GM12878 (cell line): ENCODE measurements around the gene SCRT2. TPM values are rescaled to one million over a fixed set of nuclear protein-coding genes. Genes with fewer than 3 reads are reported as not detected.

ENCODE experiments used
- ATAC-seq: fragments of 200-7000 bp; cut with Tn5 transposase; 3 replicates; pipeline ENCODE4 v1.9.1; 2020; ENCODE audit warnings: mild to moderate bottlenecking, moderate library complexity
- BruUV-seq: library from RNA; stranded (reverse); fragments of 400-500 nt; replicated peaks from 2 replicates; lab custom pipeline; 2021; lab: Mats Ljungman, UMichigan
- CTCF ChIA-PET: fragments of 300-600 bp; sonication (Branson Sonifier 250); formaldehyde crosslinking; extraction: SDS; loops from one replicate; lab custom pipeline; 2021; ENCODE audit warnings: inconsistent platforms; lab: Yijun Ruan, JAX
- POLR2A ChIA-PET: fragments of 350-600 bp; formaldehyde crosslinking; extraction: SDS; loops from one replicate; lab custom pipeline; 2021; ENCODE audit warnings: inconsistent platforms; lab: Charles Lee
- RAD21 ChIA-PET: fragments of 300-600 bp; sonication (Branson Sonifier 250); formaldehyde crosslinking; loops from one replicate; lab custom pipeline; 2023; ENCODE audit warnings: antibody characterized with exemption; ENCODE audit not compliant: unreplicated experiment; lab: Charles Lee
- SMC1A ChIA-PET: fragments of 300-600 bp; sonication (Branson Sonifier 250); formaldehyde crosslinking; loops from one replicate; lab custom pipeline; 2023; ENCODE audit not compliant: unreplicated experiment, uncharacterized antibody; lab: Charles Lee
- DNase-seq: peaks from one replicate; pipeline ENCODE4 v3.0.0-alpha.2; 2011; ENCODE audit warnings: low read depth, low spot score
- FAIRE-seq: peaks from 3 replicates; lab custom pipeline; 2011; peaks lifted over from hg19 to GRCh38; lab: Jason Lieb, UNC
- H2AFZ ChIP-seq: 2 replicates; pipeline ENCODE4 v1.6.0; 2011; ENCODE audit warnings: low read depth, low read length, control low read depth; ENCODE audit not compliant: control insufficient read depth
- H3K27ac ChIP-seq: 2 replicates; pipeline ENCODE4 v1.5.1; 2011; ENCODE audit warnings: control low read depth; ENCODE audit not compliant: control insufficient read depth, insufficient read depth
- H3K27me3 ChIP-seq, 2 experiments: replicated peaks in 1 of 2; 2 replicates each; pipeline versions ENCODE4 v1.6.0 to v1.6.1; 2011; ENCODE audit warnings: low read length in 1 of 2; ENCODE audit not compliant: control insufficient read depth in 2 of 2, insufficient read depth in 2 of 2
- H3K36me3 ChIP-seq, 2 experiments: 2 replicates each; pipeline ENCODE4 v1.5.1; 2011; ENCODE audit warnings: low read length in 1 of 2; ENCODE audit not compliant: control insufficient read depth in 2 of 2, insufficient read depth in 2 of 2
- H3K4me1 ChIP-seq: 2 replicates; pipeline ENCODE4 v1.6.1; 2011; ENCODE audit warnings: mild to moderate bottlenecking, low read length, moderate library complexity, mixed read lengths; ENCODE audit not compliant: control insufficient read depth, insufficient read depth
- H3K4me2 ChIP-seq: 2 replicates; pipeline ENCODE4 v1.6.0; 2011; ENCODE audit warnings: control low read depth; ENCODE audit not compliant: control insufficient read depth, insufficient read depth
- H3K4me3 ChIP-seq: fragments of 200-600 bp; sonication (generic); 2 replicates; pipeline ENCODE4 v1.5.1; 2016
- H3K79me2 ChIP-seq: 2 replicates; pipeline ENCODE4 v1.6.0; 2011; ENCODE audit warnings: low read length; ENCODE audit not compliant: control insufficient read depth, insufficient read depth
- H3K9ac ChIP-seq: 2 replicates; pipeline ENCODE4 v1.8.0; 2011; ENCODE audit warnings: low read length, control low read depth, mixed read lengths; ENCODE audit not compliant: control insufficient read depth, insufficient read depth
- H3K9me3 ChIP-seq: replicated peaks from 3 replicates; pipeline ENCODE4 v1.5.1; 2011; ENCODE audit warnings: mild to moderate bottlenecking, low read length; ENCODE audit not compliant: control insufficient read depth, insufficient read depth
- H4K20me1 ChIP-seq: 2 replicates; pipeline ENCODE4 v1.6.0; 2011; ENCODE audit not compliant: control insufficient read depth, insufficient read depth
- DPF2 ChIP-seq: fragments of 450-650 bp; IDR thresholded peaks from 2 replicates; pipeline ENCODE4 v1.6.1; 2017; ENCODE audit warnings: mild to moderate bottlenecking
- JUND ChIP-seq: IDR thresholded peaks from 2 replicates; pipeline ENCODE4 v1.6.1; 2012; ENCODE audit warnings: low read depth, mild to moderate bottlenecking, low read length, improper control_type of control experiment, moderate library complexity
- POLR2A ChIP-seq: IDR thresholded peaks from 2 replicates; pipeline ENCODE4 v1.6.1; 2011; ENCODE audit warnings: low read depth, mild to moderate bottlenecking, low read length
- POLR2AphosphoS2 ChIP-seq: IDR thresholded peaks from 2 replicates; pipeline ENCODE4 v1.6.1; 2011; ENCODE audit warnings: low read depth, mild to moderate bottlenecking, low read length, improper control_type of control experiment, moderate library complexity
- SMC3 ChIP-seq: IDR thresholded peaks from 2 replicates; pipeline ENCODE4 v1.6.1; 2011; ENCODE audit warnings: low read length, improper control_type of control experiment, borderline replicate concordance
- SP1 ChIP-seq: IDR thresholded peaks from one replicate; pipeline ENCODE4 v1.6.1; 2011; ENCODE audit warnings: low read depth, low read length
- SREBF1 ChIP-seq: IDR thresholded peaks from 2 replicates; pipeline ENCODE4 v1.6.1; 2012; ENCODE audit warnings: mild to moderate bottlenecking, low read length
- STAT3 ChIP-seq: IDR thresholded peaks from 2 replicates; pipeline ENCODE4 v1.6.1; 2011; ENCODE audit warnings: low read depth, low read length, improper control_type of control experiment
- WGBS: methylation state at CpG from one replicate; pipeline ENCODE4 v1.1.6; 2016; ENCODE audit warnings: low lambda C conversion rate; ENCODE audit not compliant: insufficient replicate concordance, insufficient coverage; ENCODE audit errors: missing lambda C conversion rate; 5-methylcytosine and 5-hydroxymethylcytosine counted together
- in situ Hi-C: fragments of 300-500 bp; cut with MboI; formaldehyde crosslinking; loops from 9 replicates; pipeline ENCODE4 v1.14.3; 2018; ENCODE audit warnings: mixed read lengths
- intact Hi-C: fragments of 100-400 bp; cut with micrococcal nuclease; formaldehyde crosslinking; loops from one replicate; pipeline ENCODE4 v1.14.2; 2022; ENCODE audit not compliant: unreplicated experiment
- polyA plus RNA-seq, 11 experiments: library from polyadenylated mRNA; depleted of rRNA in 4 of 11; unstranded in 6 of 11; stranded (reverse) in 5 of 11; fragments of >200 nt; fragmentation: Nextera tagmentation in 4 of 11; fragmentation: Illumina TruSeq in 1 of 11; extraction: Ambion mirVana in 4 of 11; extraction: Trizol in 1 of 11; gene quantifications; 1 replicate in 1 of 11; 2 replicates in 10 of 11; pipeline versions ENCODE4 v1.2.1 to v1.2.3, GENCODE V29; 2011 to 2016; ENCODE audit warnings: inconsistent platforms in 2 of 11, missing spikeins in 2 of 11, low read depth in 1 of 11
- total RNA-seq, 4 experiments: library from RNA; depleted of rRNA in 3 of 4; stranded (reverse); fragments of >200 nt in 3 of 4; fragmentation: Illumina TruSeq in 1 of 4; extraction: Trizol in 1 of 4; gene quantifications; 2 replicates each; pipeline versions ENCODE4 v1.2.1 to v1.2.3, GENCODE V29; 2013 to 2021
- TF ChIP-seq, protein P1 (sequence below): fragments of 450-650 bp; IDR thresholded peaks from 2 replicates; pipeline ENCODE4 v1.6.1; 2017; ENCODE audit warnings: borderline replicate concordance

Gene SCRT2
- total and polyA plus RNA-seq, 10 of the 15 experiments (the other 5 are each of a cell fraction or from before 2014, with no cell fraction given): not detected

DNA sequence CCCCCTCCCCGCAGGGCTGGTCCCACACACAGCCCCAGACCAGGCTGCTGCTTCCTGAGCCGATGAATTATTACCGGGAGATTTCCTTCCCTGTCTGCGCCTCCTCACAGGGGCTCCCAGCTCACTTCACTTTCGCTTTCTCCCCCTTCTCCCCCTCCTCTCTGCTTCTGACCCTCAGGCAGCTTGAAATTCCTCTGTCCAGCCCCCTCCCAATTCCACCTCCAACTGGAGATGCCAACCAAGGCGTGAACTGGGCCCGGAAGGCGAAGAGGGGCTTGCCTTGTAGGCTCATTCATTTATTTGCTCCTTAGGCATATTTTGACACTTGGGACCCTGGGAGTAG, 63.8 kb downstream of the SCRT2 start:
- H3K36me3 ChIP-seq: no peaks in the 10 kb centered on the region
- peaks cover 6% of the 10 kb centered on the region for H3K4me1 ChIP-seq
- no TSS peak for BruUV-seq
- CTCF ChIA-PET: interaction anchor here (1.0 kb wide), 1 partner anchor 33 kb away, joined by 3 read pairs; no protein-coding TSS in a partner anchor
- RAD21 ChIA-PET: no interaction called here
- no peak overlapping the region for H3K4me3 ChIP-seq
- in situ Hi-C loops (no loop called here), intact Hi-C loops (no loop called here)
- 48% methylated on average over 8 of the region's 8 CpGs for WGBS
- ATAC-seq: no peak
- POLR2A ChIA-PET: no interaction called here
- no peak for FAIRE-seq
- H2AFZ ChIP-seq: no peak overlapping the region
- no peak overlapping the region for H3K27ac ChIP-seq
- SMC1A ChIA-PET: no interaction called here
- H3K79me2 ChIP-seq: no peaks in the 10 kb centered on the region
- H3K9ac ChIP-seq: no peak overlapping the region
- no peaks in the 10 kb centered on the region for H4K20me1 ChIP-seq
- H3K27me3 ChIP-seq: peaks cover 14 to 26% of the 10 kb centered on the region in 2 experiments
- DNase-seq: no peak
- TF ChIP-seq, protein P1, sequence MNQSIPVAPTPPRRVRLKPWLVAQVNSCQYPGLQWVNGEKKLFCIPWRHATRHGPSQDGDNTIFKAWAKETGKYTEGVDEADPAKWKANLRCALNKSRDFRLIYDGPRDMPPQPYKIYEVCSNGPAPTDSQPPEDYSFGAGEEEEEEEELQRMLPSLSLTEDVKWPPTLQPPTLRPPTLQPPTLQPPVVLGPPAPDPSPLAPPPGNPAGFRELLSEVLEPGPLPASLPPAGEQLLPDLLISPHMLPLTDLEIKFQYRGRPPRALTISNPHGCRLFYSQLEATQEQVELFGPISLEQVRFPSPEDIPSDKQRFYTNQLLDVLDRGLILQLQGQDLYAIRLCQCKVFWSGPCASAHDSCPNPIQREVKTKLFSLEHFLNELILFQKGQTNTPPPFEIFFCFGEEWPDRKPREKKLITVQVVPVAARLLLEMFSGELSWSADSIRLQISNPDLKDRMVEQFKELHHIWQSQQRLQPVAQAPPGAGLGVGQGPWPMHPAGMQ: no peak
- TF ChIP-seq SP1 (no peak), POLR2A (no peak), DPF2 (no peak), SREBF1 (no peak), SMC3 (no peak), STAT3 (no peak), JUND (no peak), POLR2AphosphoS2 (no peak)
- TF ChIP-seq, all 136 proteins: peak for 0
- H3K9me3 ChIP-seq: no peaks in the 10 kb centered on the region; the same call in 2 of the 3 replicates
- no peak overlapping the region for H3K4me2 ChIP-seq

Other genes with a start within 250 kb of the SCRT2 start
- gene TBC1D20, start 213.3 kb downstream of the SCRT2 start, total RNA-seq (2014; rRNA removed): 15.0 and 15.1 TPM in 2 replicates
- gene TBC1D20, start 213.3 kb downstream of the SCRT2 start, total RNA-seq (2014; rRNA removed; fragmentation: Illumina TruSeq; extraction: Trizol): 9.3 and 9.7 TPM in 2 replicates
- 12.8 and 13.2 TPM in 2 replicates for gene TBC1D20, start 213.3 kb downstream of the SCRT2 start, total RNA-seq (2021)
- 12.9 and 16.7 TPM in 2 replicates for gene TBC1D20, start 213.3 kb downstream of the SCRT2 start, polyA plus RNA-seq (2011; rRNA removed)
- gene TBC1D20, start 213.3 kb downstream of the SCRT2 start, polyA plus RNA-seq (2014; fragmentation: Illumina TruSeq; extraction: Trizol): 15.2 TPM in 2 replicates
- gene TBC1D20, start 213.3 kb downstream of the SCRT2 start, polyA plus RNA-seq (2014; fragmentation: Nextera tagmentation; extraction: Ambion mirVana): 1 to 10 TPM; 4.3 to 6.8 TPM
- 16.8 and 17.9 TPM in 2 replicates for gene TBC1D20, start 213.3 kb downstream of the SCRT2 start, polyA plus RNA-seq (2014; rRNA removed)
- gene TBC1D20, start 213.3 kb downstream of the SCRT2 start, polyA plus RNA-seq (2016; fragmentation: Nextera tagmentation; extraction: Ambion mirVana): 1 to 10 TPM; 8.4 to 9.7 TPM
- 96.2 and 103 TPM in 2 replicates for gene CSNK2A1, start 132.0 kb downstream of the SCRT2 start, total RNA-seq (2014; rRNA removed)
- 141 and 143 TPM in 2 replicates for gene CSNK2A1, start 132.0 kb downstream of the SCRT2 start, total RNA-seq (2014; rRNA removed; fragmentation: Illumina TruSeq; extraction: Trizol)
- gene CSNK2A1, start 132.0 kb downstream of the SCRT2 start, total RNA-seq (2021): 124 and 135 TPM in 2 replicates
- gene CSNK2A1, start 132.0 kb downstream of the SCRT2 start, polyA plus RNA-seq (2011; rRNA removed): 119 and 125 TPM in 2 replicates
- gene CSNK2A1, start 132.0 kb downstream of the SCRT2 start, polyA plus RNA-seq (2014; fragmentation: Illumina TruSeq; extraction: Trizol): 199 and 233 TPM in 2 replicates
- gene CSNK2A1, start 132.0 kb downstream of the SCRT2 start, polyA plus RNA-seq (2014; fragmentation: Nextera tagmentation; extraction: Ambion mirVana): 10 to 100 TPM; 47.6 to 56.5 TPM
- gene CSNK2A1, start 132.0 kb downstream of the SCRT2 start, polyA plus RNA-seq (2014; rRNA removed): 75.4 and 78.6 TPM in 2 replicates
- 10 to 100 TPM; 93.8 TPM for gene CSNK2A1, start 132.0 kb downstream of the SCRT2 start, polyA plus RNA-seq (2016; fragmentation: Nextera tagmentation; extraction: Ambion mirVana)
- not detected in 2 replicates for gene TCF15, start 65.5 kb downstream of the SCRT2 start, total RNA-seq (2014; rRNA removed)
- gene TCF15, start 65.5 kb downstream of the SCRT2 start, total RNA-seq (2014; rRNA removed; fragmentation: Illumina TruSeq; extraction: Trizol): not detected in 2 replicates
- gene TCF15, start 65.5 kb downstream of the SCRT2 start, total RNA-seq (2021): not detected in 2 replicates
- 0.08 TPM in 1 of 2 replicates, not detected in the other for gene TCF15, start 65.5 kb downstream of the SCRT2 start, polyA plus RNA-seq (2011; rRNA removed)
- not detected in 2 replicates for gene TCF15, start 65.5 kb downstream of the SCRT2 start, polyA plus RNA-seq (2014; fragmentation: Illumina TruSeq; extraction: Trizol)
- not detected for gene TCF15, start 65.5 kb downstream of the SCRT2 start, polyA plus RNA-seq (2014; fragmentation: Nextera tagmentation; extraction: Ambion mirVana)
- gene TCF15, start 65.5 kb downstream of the SCRT2 start, polyA plus RNA-seq (2014; rRNA removed): not detected in 2 replicates
- not detected for gene TCF15, start 65.5 kb downstream of the SCRT2 start, polyA plus RNA-seq (2016; fragmentation: Nextera tagmentation; extraction: Ambion mirVana)
- 19.3 and 20.5 TPM in 2 replicates for gene SRXN1, start 22.6 kb downstream of the SCRT2 start, total RNA-seq (2014; rRNA removed)
- gene SRXN1, start 22.6 kb downstream of the SCRT2 start, total RNA-seq (2014; rRNA removed; fragmentation: Illumina TruSeq; extraction: Trizol): 14.4 and 14.8 TPM in 2 replicates
- 15.8 and 16.0 TPM in 2 replicates for gene SRXN1, start 22.6 kb downstream of the SCRT2 start, total RNA-seq (2021)
- 17.6 and 17.8 TPM in 2 replicates for gene SRXN1, start 22.6 kb downstream of the SCRT2 start, polyA plus RNA-seq (2011; rRNA removed)
- 19.3 and 19.6 TPM in 2 replicates for gene SRXN1, start 22.6 kb downstream of the SCRT2 start, polyA plus RNA-seq (2014; fragmentation: Illumina TruSeq; extraction: Trizol)
- gene SRXN1, start 22.6 kb downstream of the SCRT2 start, polyA plus RNA-seq (2014; fragmentation: Nextera tagmentation; extraction: Ambion mirVana): 1 to 10 TPM; 4.1 to 7.5 TPM
- 13.7 and 14.2 TPM in 2 replicates for gene SRXN1, start 22.6 kb downstream of the SCRT2 start, polyA plus RNA-seq (2014; rRNA removed)
- gene SRXN1, start 22.6 kb downstream of the SCRT2 start, polyA plus RNA-seq (2016; fragmentation: Nextera tagmentation; extraction: Ambion mirVana): 10 to 100 TPM; 15.2 to 17.9 TPM
- not detected in 2 replicates for gene SLC52A3, start 92.7 kb upstream of the SCRT2 start, total RNA-seq (2014; rRNA removed)
- gene SLC52A3, start 92.7 kb upstream of the SCRT2 start, total RNA-seq (2014; rRNA removed; fragmentation: Illumina TruSeq; extraction: Trizol): not detected in 2 replicates
- not detected in 2 replicates for gene SLC52A3, start 92.7 kb upstream of the SCRT2 start, total RNA-seq (2021)
- not detected in 2 replicates for gene SLC52A3, start 92.7 kb upstream of the SCRT2 start, polyA plus RNA-seq (2011; rRNA removed)
- not detected in 2 replicates for gene SLC52A3, start 92.7 kb upstream of the SCRT2 start, polyA plus RNA-seq (2014; fragmentation: Illumina TruSeq; extraction: Trizol)
- not detected for gene SLC52A3, start 92.7 kb upstream of the SCRT2 start, polyA plus RNA-seq (2014; fragmentation: Nextera tagmentation; extraction: Ambion mirVana)
- gene SLC52A3, start 92.7 kb upstream of the SCRT2 start, polyA plus RNA-seq (2014; rRNA removed): not detected in 2 replicates
- not detected for gene SLC52A3, start 92.7 kb upstream of the SCRT2 start, polyA plus RNA-seq (2016; fragmentation: Nextera tagmentation; extraction: Ambion mirVana)
- 6.7 and 8.0 TPM in 2 replicates for gene FAM110A, start 157.9 kb upstream of the SCRT2 start, total RNA-seq (2014; rRNA removed)
- 1.8 and 2.5 TPM in 2 replicates for gene FAM110A, start 157.9 kb upstream of the SCRT2 start, total RNA-seq (2014; rRNA removed; fragmentation: Illumina TruSeq; extraction: Trizol)
- 14.8 and 15.9 TPM in 2 replicates for gene FAM110A, start 157.9 kb upstream of the SCRT2 start, total RNA-seq (2021)
- 2.7 and 6.8 TPM in 2 replicates for gene FAM110A, start 157.9 kb upstream of the SCRT2 start, polyA plus RNA-seq (2011; rRNA removed)
- gene FAM110A, start 157.9 kb upstream of the SCRT2 start, polyA plus RNA-seq (2014; fragmentation: Illumina TruSeq; extraction: Trizol): 4.3 and 4.7 TPM in 2 replicates
- 1 to 10 TPM; 1.1 to 2.4 TPM for gene FAM110A, start 157.9 kb upstream of the SCRT2 start, polyA plus RNA-seq (2014; fragmentation: Nextera tagmentation; extraction: Ambion mirVana)
- gene FAM110A, start 157.9 kb upstream of the SCRT2 start, polyA plus RNA-seq (2014; rRNA removed): 12.8 and 13.5 TPM in 2 replicates
- 10 to 100 TPM in 1 of 2 experiments, 1 to 10 TPM in 1; 8.8 to 11.5 TPM for gene FAM110A, start 157.9 kb upstream of the SCRT2 start, polyA plus RNA-seq (2016; fragmentation: Nextera tagmentation; extraction: Ambion mirVana)
- gene ANGPT4, start 240.5 kb upstream of the SCRT2 start, total RNA-seq (2014; rRNA removed): 0.05 TPM in 1 of 2 replicates, not detected in the other
- gene ANGPT4, start 240.5 kb upstream of the SCRT2 start, total RNA-seq (2014; rRNA removed; fragmentation: Illumina TruSeq; extraction: Trizol): not detected in 2 replicates
- gene ANGPT4, start 240.5 kb upstream of the SCRT2 start, total RNA-seq (2021): not detected in 2 replicates
- gene ANGPT4, start 240.5 kb upstream of the SCRT2 start, polyA plus RNA-seq (2011; rRNA removed): 0.10 and 0.16 TPM in 2 replicates
- gene ANGPT4, start 240.5 kb upstream of the SCRT2 start, polyA plus RNA-seq (2014; fragmentation: Illumina TruSeq; extraction: Trizol): 0.01 TPM in 1 of 2 replicates, not detected in the other
- not detected for gene ANGPT4, start 240.5 kb upstream of the SCRT2 start, polyA plus RNA-seq (2014; fragmentation: Nextera tagmentation; extraction: Ambion mirVana)
- gene ANGPT4, start 240.5 kb upstream of the SCRT2 start, polyA plus RNA-seq (2014; rRNA removed): not detected in 2 replicates
- not detected for gene ANGPT4, start 240.5 kb upstream of the SCRT2 start, polyA plus RNA-seq (2016; fragmentation: Nextera tagmentation; extraction: Ambion mirVana)